Karpas-422 (cell line): ENCODE results near the gene CYB561. TPM values are rescaled to one million over a fixed set of nuclear protein-coding genes. Genes with fewer than 3 reads are reported as not detected.

Experiments
- DNase-seq: peaks from one replicate; pipeline ENCODE4 v3.0.0-alpha.2; 2015
- H2AFZ ChIP-seq: fragments of 200-600 bp; sonication (generic); 2 replicates; pipeline ENCODE4 v1.6.1; 2014; ENCODE audit warnings: antibody characterized with exemption, low read length, mixed read lengths
- H3K27ac ChIP-seq: fragments of 200-600 bp; sonication (generic); 2 replicates; pipeline ENCODE4 v1.5.1; 2014; ENCODE audit warnings: mild to moderate bottlenecking, low read length, moderate library complexity
- H3K27me3 ChIP-seq: fragments of 200-600 bp; sonication (generic); 2 replicates; pipeline ENCODE4 v1.6.1; 2014; ENCODE audit warnings: low read length, mixed read lengths
- H3K36me3 ChIP-seq: fragments of 200-600 bp; sonication (generic); 2 replicates; pipeline ENCODE4 v1.6.1; 2014; ENCODE audit warnings: low read length, mixed read lengths; ENCODE audit not compliant: insufficient read depth
- H3K4me1 ChIP-seq: fragments of 200-600 bp; sonication (generic); 2 replicates; pipeline ENCODE4 v1.6.1; 2014; ENCODE audit warnings: mild to moderate bottlenecking, low read length, mixed read lengths
- H3K4me2 ChIP-seq: fragments of 200-600 bp; sonication (generic); 2 replicates; pipeline ENCODE4 v1.6.1; 2014; ENCODE audit warnings: low read length, low read depth, mild to moderate bottlenecking; ENCODE audit not compliant: poor library complexity, severe bottlenecking
- H3K4me3 ChIP-seq: fragments of 200-600 bp; sonication (generic); 2 replicates; pipeline ENCODE4 v1.5.1; 2014; ENCODE audit warnings: mild to moderate bottlenecking, antibody characterized with exemption, low read length, mixed read lengths
- H3K79me2 ChIP-seq: fragments of 200-600 bp; sonication (generic); 2 replicates; pipeline ENCODE4 v1.6.1; 2014; ENCODE audit warnings: mild to moderate bottlenecking, low read length, mixed read lengths
- H3K9ac ChIP-seq: fragments of 200-600 bp; sonication (generic); 2 replicates; pipeline ENCODE4 v1.6.0; 2014; ENCODE audit warnings: low read length
- H3K9me2 ChIP-seq: fragments of 200-600 bp; sonication (generic), shearing (Covaris generic); replicated peaks from 2 replicates; pipeline ENCODE4 v1.6.0; 2014; ENCODE audit warnings: mild to moderate bottlenecking, low read length, moderate library complexity; ENCODE audit not compliant: insufficient read depth
- H3K9me3 ChIP-seq: fragments of 300-700, 200-600 bp; sonication (generic); 2 replicates; pipeline ENCODE4 v1.6.1; 2014; ENCODE audit warnings: low read length, mixed read lengths
- H4K20me1 ChIP-seq: fragments of 200-600 bp; sonication (generic); 2 replicates; pipeline ENCODE4 v1.6.1; 2014; ENCODE audit warnings: mild to moderate bottlenecking, antibody characterized with exemption, low read length, low read depth; ENCODE audit not compliant: insufficient read depth
- total RNA-seq: library from RNA; depleted of rRNA; stranded (reverse); fragments of >200 nt; shearing (Covaris generic); gene quantifications from 2 replicates; pipeline ENCODE4 v1.2.3, GENCODE V29; 2014; ENCODE audit warnings: low replicate concordance; rRNA removed

CYB561 gene
- total RNA-seq = 2.4 and 4.0 TPM in 2 replicates

- H2AFZ ChIP-seq = peak within 1 kb of the TSS; percentile 94
- peak; percentile 86 for DNase-seq
These were observed at the start of gene CYB561 for GRCh38 chr17:63445954-63446752. Gene CYB561 (minus strand): TSS chr17:63446306. CDS start chr17:63437547, 8,759 bp downstream.

GRCh38 chr17:63495491-63495890 is 49.4 kb upstream of the CYB561 start:
- Histone ChIP-seq H3K4me3 (no peak overlapping the region), H3K9me2 (no peaks in the 10 kb centered on the region), H3K79me2 (no peaks in the 10 kb centered on the region), H3K36me3 (no peaks in the 10 kb centered on the region), H3K9me3 (no peaks in the 10 kb centered on the region), H3K27me3 (no peaks in the 10 kb centered on the region), H2AFZ (no peak overlapping the region), H3K4me1 (peaks cover 8% of the 10 kb centered on the region), H3K4me2 (no peak overlapping the region), H4K20me1 (no peaks in the 10 kb centered on the region), H3K9ac (no peak overlapping the region), H3K27ac (no peak overlapping the region)
- no peak for DNase-seq

More at GRCh38 chr17:63445954-63446752, at the start of gene CYB561:
- H3K27me3 ChIP-seq = no peaks in the 10 kb centered on the region
- no peaks in the 10 kb centered on the region for H3K9me3 ChIP-seq
- H3K27ac ChIP-seq = no peak within 1 kb of the TSS
- H3K79me2 ChIP-seq = no peaks in the 10 kb centered on the region
- H3K4me1 ChIP-seq = peaks cover 24% of the 10 kb centered on the region
- no peaks in the 10 kb centered on the region for H3K9me2 ChIP-seq
- peak within 1 kb of the TSS; percentile 82 for H3K4me2 ChIP-seq
- H3K4me3 ChIP-seq = peak within 1 kb of the TSS; percentile 70
- H4K20me1 ChIP-seq = no peaks in the 10 kb centered on the region
- H3K9ac ChIP-seq = peak within 1 kb of the TSS; percentile 60
- no peaks in the 10 kb centered on the region for H3K36me3 ChIP-seq

GRCh38 chr17:63494300-63494928 is 48.3 kb upstream of the CYB561 start:
- no peak for DNase-seq
- Histone ChIP-seq H2AFZ (no peak overlapping the region), H3K27ac (no peak overlapping the region), H3K9ac (no peak overlapping the region), H3K79me2 (no peaks in the 10 kb centered on the region), H3K9me3 (no peaks in the 10 kb centered on the region), H3K4me1 (peaks cover 8% of the 10 kb centered on the region), H3K36me3 (no peaks in the 10 kb centered on the region), H3K27me3 (no peaks in the 10 kb centered on the region), H3K4me2 (no peak overlapping the region), H3K4me3 (no peak overlapping the region), H3K9me2 (no peaks in the 10 kb centered on the region), H4K20me1 (no peaks in the 10 kb centered on the region)

- Histone ChIP-seq H4K20me1 (no peaks in the 10 kb centered on the region), H3K27me3 (no peaks in the 10 kb centered on the region), H3K9me3 (no peaks in the 10 kb centered on the region), H3K79me2 (no peaks in the 10 kb centered on the region), H2AFZ (no peak overlapping the region), H3K9me2 (no peaks in the 10 kb centered on the region), H3K36me3 (no peaks in the 10 kb centered on the region), H3K4me2 (no peak overlapping the region), H3K4me3 (no peak overlapping the region), H3K4me1 (peaks cover 12% of the 10 kb centered on the region), H3K27ac (no peak overlapping the region), H3K9ac (no peak overlapping the region)
- DNase-seq = no peak
These were observed 47.3 kb upstream of the CYB561 start for GRCh38 chr17:63493411-63493810.

GRCh38 chr17:63492940-63493339 is 46.8 kb upstream of the CYB561 start:
- no peaks in the 10 kb centered on the region for H3K9me3 ChIP-seq
- no peaks in the 10 kb centered on the region for H3K79me2 ChIP-seq

GRCh38 chr17:63491977-63492618 is 46.0 kb upstream of the CYB561 start:
- H4K20me1 ChIP-seq = no peaks in the 10 kb centered on the region
- H3K27ac ChIP-seq = no peak overlapping the region
- no peaks in the 10 kb centered on the region for H3K36me3 ChIP-seq
- H3K4me1 ChIP-seq = peaks cover 12% of the 10 kb centered on the region
- H3K9me2 ChIP-seq = no peaks in the 10 kb centered on the region
- H3K27me3 ChIP-seq = no peaks in the 10 kb centered on the region
- no peak overlapping the region for H3K9ac ChIP-seq
- no peak overlapping the region for H2AFZ ChIP-seq
- no peaks in the 10 kb centered on the region for H3K9me3 ChIP-seq
- no peaks in the 10 kb centered on the region for H3K79me2 ChIP-seq
- H3K4me2 ChIP-seq = no peak overlapping the region
- H3K4me3 ChIP-seq = no peak overlapping the region
- no peak for DNase-seq

More at GRCh38 chr17:63492940-63493339, 46.8 kb upstream of the CYB561 start:
- Histone ChIP-seq H3K36me3 (no peaks in the 10 kb centered on the region), H3K9me2 (no peaks in the 10 kb centered on the region), H2AFZ (no peak overlapping the region), H3K4me2 (no peak overlapping the region), H3K27ac (no peak overlapping the region), H3K4me1 (peaks cover 7% of the 10 kb centered on the region), H3K27me3 (no peaks in the 10 kb centered on the region), H4K20me1 (no peaks in the 10 kb centered on the region), H3K4me3 (no peak overlapping the region), H3K9ac (no peak overlapping the region)
- DNase-seq = no peak

GRCh38 chr17:63491413-63491812 is 45.3 kb upstream of the CYB561 start:
- Histone ChIP-seq H3K4me3 (no peak overlapping the region), H3K9ac (no peak overlapping the region), H3K9me3 (no peaks in the 10 kb centered on the region)

GRCh38 chr17:63490858-63491400 is 44.8 kb upstream of the CYB561 start:
- Histone ChIP-seq H3K4me1 (peaks cover 24% of the 10 kb centered on the region), H3K9ac (no peak overlapping the region), H3K9me3 (no peaks in the 10 kb centered on the region), H3K27me3 (no peaks in the 10 kb centered on the region), H4K20me1 (no peaks in the 10 kb centered on the region), H3K4me3 (no peak overlapping the region), H3K4me2 (no peak overlapping the region), H3K79me2 (no peaks in the 10 kb centered on the region), H3K27ac (no peak overlapping the region), H2AFZ (no peak overlapping the region), H3K36me3 (no peaks in the 10 kb centered on the region), H3K9me2 (no peaks in the 10 kb centered on the region)
- DNase-seq = no peak

More at GRCh38 chr17:63491413-63491812, 45.3 kb upstream of the CYB561 start:
- no peaks in the 10 kb centered on the region for H3K9me2 ChIP-seq
- H3K79me2 ChIP-seq = no peaks in the 10 kb centered on the region
- peaks cover 19% of the 10 kb centered on the region for H3K4me1 ChIP-seq
- H3K27ac ChIP-seq = no peak overlapping the region
- H3K27me3 ChIP-seq = no peaks in the 10 kb centered on the region
- H4K20me1 ChIP-seq = no peaks in the 10 kb centered on the region
- no peak overlapping the region for H2AFZ ChIP-seq
- no peaks in the 10 kb centered on the region for H3K36me3 ChIP-seq
- H3K4me2 ChIP-seq = no peak overlapping the region
- DNase-seq = no peak
